Frontal cortex (tissue), 4 donors: ENCODE measurements around the gene GPR132. TPM values are rescaled to one million over a fixed set of nuclear protein-coding genes. Genes with fewer than 3 reads are reported as not detected.
"Not testable (repeated sequence)": the region's sequence is repeated elsewhere in the genome, so short reads cannot be mapped to it uniquely, and the experiment has no call there.

Source experiments
- DNase-seq, 2 donors: peaks; one replicate each; pipeline ENCODE4 v3.0.0; 2012; ENCODE audit warnings: low spot score in 2 of 2
- FAIRE-seq: peaks from 2 replicates; lab custom pipeline; 2012; peaks lifted over from hg19 to GRCh38; lab: Jason Lieb, UNC
- total RNA-seq: library from RNA; depleted of rRNA; stranded (reverse); fragments of >200 nt; gene quantifications from one replicate; pipeline ENCODE4 v1.2.3, GENCODE V29; 2014
- donor health status: control.
- donor health status: control.
- donor health status: control.

GPR132 gene
- total RNA-seq, 1 donor from 2014 or later = 1.2 TPM

DNA sequence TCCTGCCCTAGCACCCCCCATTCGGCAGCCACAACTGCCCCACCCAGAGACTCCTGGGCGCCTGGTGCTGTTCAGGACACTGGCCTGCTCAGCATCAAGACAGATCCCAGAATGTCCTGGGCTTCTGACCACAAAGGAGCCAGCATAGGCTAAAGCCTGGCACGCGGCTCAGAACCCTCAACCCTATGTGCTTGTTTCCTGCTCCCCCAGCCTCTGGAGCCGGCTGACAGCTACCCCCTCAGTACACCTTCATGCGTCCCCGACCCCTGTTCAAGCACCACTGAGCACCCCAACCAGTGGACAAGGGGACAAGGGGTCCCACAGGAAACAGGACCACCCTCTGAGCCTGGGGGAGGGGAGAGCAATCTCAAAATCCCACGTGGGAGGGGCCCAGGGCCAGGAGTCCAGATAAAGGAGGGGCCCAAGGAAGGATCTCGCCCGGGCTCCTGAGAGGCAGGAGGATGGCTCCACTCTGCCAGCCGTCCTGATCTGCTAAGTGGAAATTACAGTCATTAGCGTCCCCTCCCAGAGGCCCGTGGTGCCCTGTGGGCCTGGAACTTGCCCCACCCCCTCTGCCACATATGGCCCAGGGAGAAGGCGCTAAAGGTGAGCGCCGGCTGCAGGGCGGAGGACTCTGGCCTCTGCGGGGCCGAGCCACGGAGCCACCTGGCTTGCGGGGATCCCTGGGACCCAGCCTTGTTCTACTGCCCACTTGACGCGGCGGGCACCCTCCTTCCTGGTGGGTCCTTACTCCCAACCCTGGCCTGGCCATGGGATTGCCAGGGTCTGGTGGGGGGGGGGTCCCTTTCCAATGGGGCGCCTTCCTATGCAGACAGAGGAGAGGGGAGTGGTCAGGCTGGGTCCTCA, 27.2 kb upstream of the GPR132 start:
- no peak for DNase-seq
- no peak for FAIRE-seq

DNA sequence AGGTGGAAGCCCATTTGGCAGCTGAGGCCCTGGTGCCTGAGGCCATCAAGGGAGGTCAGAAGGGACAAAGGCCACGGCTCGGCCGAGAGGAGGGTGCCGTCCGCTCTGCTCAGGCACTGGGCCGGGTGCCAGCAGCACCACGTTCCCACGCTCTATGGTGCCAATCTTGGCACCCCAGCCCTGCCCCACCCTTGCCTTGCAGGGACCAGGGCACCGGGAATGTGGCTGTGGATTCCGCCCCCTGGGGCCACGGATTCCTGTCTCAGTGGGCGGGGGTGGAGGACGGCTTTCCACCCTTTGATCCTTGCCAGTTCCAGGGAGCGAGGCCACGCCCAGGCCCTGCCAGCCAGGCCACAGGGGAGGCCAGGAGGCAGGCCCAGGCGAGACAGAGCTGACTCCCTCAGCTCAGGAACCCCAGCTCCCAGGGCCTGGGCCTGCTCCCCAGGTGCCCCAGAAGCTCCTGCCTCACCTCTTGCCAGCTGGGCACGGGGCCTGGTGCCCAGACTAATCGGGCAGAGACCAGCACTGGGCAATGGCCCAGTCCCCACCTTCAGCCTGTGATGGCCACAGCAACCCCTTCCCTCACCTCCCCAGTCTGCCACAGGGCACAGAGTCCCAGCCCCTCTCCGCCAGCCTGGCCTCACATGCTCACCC, 26.4 kb upstream of the GPR132 start:
- FAIRE-seq = no peak

GRCh38 chr14:105091054-105091516, 25.9 kb upstream of the GPR132 start:
- FAIRE-seq = no peak

More for the DNA sequence above, 26.4 kb upstream of the GPR132 start:
- DNase-seq = no peak

GRCh38 chr14:105090493-105091053, 25.3 kb upstream of the GPR132 start:
- FAIRE-seq (no peak), DNase-seq (peak; percentile 72 to 78)

More at GRCh38 chr14:105091054-105091516, 25.9 kb upstream of the GPR132 start:
- DNase-seq = no peak

DNA sequence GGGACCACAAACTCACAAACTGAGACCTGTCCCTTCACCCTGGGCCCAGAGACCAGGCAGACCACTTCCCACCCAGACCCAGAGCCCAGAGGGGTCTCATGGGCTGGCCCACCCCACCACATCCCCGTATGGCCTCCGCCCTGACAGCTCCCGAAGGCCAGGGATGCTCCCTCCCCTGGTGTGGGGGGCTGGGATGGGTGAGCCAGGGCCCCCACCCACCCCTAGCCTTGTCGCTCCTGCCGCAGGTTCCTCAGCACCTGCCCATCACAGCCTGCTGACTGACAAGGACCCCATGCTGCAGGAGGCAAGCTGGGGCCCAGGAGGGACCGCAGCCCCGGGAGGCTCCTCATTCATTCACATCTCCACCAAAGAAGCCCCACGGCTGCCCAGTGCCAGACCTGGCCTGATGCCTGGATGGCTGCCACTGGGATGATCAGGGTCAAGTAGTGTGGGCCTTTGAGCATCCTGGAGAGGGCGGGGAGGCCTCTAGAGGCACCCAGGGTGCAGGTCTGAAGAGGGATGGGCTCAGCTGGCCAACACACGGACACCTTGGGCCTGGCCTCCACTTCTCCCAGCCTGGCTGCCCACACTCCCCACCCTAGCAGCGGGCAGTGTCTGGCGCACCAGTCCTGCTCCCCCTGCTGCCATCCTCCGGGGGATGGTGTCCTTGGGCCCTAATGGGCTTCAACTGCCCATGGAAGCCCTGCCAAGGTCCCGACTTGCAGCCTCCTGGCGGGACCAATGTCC, 24.7 kb upstream of the GPR132 start:
- DNase-seq = no peak

GRCh38 chr14:105088812-105089745, 23.8 kb upstream of the GPR132 start:
- DNase-seq (no peak), FAIRE-seq (no peak)

More for the DNA sequence above, 24.7 kb upstream of the GPR132 start:
- no peak for FAIRE-seq

DNA sequence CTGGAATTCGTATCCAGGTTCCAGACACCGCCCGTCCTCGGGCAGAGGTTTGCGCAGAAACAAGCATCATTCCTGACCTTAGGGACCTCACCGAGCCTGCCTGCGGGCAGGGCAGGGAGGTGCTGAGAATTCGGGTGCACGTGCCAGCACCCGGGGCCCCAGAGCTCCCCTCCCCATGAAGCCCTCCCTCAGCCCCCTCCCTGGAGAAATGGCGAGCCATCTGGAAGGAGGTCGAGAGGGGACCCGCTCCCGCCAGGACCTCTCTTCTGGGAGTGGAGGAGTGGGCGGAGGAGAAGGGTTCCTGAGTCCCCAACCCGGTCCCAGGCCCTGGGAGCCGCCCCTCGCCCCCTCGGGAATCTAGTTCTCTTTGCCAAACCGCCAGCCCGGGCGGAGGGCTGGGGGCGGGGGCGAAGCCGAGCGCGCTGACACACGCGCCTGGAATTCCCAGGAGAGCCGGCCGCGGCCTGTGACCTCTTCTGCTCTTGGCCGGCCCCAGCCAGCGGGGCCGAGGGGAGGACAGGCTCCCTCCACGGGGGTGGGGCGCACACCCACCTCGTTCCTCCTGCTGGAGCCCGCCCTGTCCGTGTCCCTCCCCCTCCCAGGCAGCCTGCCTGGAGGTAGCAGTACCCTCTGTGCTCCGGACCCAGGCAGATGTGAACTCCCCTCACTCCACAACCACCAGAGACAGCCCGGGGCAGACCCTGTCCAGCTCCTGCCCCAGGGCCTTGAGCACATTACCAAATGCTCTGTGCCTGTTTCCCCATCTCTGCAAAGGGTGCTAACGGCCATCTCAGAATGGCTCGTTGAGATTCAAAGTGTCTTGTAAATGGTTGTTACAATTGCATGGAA, 23.0 kb upstream of the GPR132 start:
- DNase-seq (peak in 1 of 2 donors; percentile 54), FAIRE-seq (no peak)

- FAIRE-seq = no peak
- DNase-seq = peak; percentile 62 to 67
Measured at GRCh38 chr14:105087308-105087962, 22.2 kb upstream of the GPR132 start.

GRCh38 chr14:105086833-105087307, 21.6 kb upstream of the GPR132 start:
- DNase-seq (peak; percentile 64 to 79), FAIRE-seq (no peak)

DNA sequence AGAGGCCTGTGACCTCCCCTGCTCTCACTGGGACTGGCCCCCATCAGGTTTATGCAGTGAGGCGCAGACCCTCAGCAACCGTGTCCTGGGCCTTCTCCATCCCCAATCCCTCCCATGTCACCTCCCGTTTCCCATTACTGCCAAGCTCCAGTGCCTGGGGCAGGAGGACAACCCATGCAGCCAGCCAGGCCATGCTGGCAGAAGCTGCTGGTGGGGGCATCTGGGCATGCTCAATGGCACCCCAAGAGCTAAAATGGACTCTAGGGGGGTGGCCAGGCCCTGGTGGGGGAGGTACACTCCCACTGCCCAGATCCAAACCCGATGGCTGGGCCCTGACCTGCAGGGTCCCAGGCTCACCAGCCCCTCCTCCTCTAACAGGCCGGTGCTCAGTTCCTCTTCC, 20.5 kb upstream of the GPR132 start:
- FAIRE-seq (no peak), DNase-seq (no peak)

DNA sequence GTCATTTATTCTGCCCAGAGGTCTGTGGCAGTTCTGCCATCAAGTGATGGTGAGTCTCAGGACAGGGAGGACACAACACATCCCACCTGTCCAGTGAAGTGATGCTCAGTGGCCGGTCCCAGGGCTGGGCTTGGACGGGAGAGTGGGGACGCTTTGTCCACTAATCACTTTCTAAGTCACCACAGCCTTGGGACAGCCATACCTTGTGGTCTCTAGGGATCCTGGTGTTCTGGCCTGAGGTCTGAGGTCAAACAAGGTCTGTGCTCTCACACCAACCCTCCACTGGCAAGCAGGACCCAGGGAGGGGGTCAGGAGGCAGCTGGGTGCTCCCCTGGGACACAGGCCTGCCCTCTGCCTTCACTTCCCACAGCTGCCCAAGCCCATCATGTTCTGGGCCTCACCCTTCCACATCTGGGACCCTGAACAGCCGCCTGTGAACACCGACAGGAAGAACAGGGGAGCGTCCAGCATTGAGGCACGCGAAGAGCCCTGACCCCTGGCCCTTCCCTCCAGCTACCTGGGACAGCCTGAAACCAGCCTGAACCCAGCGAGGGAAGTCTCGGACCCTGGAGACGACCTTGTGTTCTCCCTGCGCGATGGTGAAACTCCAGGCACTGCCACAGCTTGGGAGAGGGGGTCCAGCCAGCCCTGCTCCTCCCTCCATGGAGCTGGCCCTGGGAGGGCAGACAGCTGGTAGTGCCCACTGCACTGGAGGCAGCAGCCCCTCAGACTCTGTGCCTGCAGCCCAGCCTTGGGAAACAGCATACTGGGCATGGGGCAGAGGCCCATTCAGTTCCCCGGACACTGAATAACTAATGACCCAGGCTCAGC, 19.7 kb upstream of the GPR132 start:
- FAIRE-seq = no peak

GRCh38 chr14:105083926-105084685, 18.9 kb upstream of the GPR132 start:
- FAIRE-seq (no peak), DNase-seq (no peak)

More for the DNA sequence above, 19.7 kb upstream of the GPR132 start:
- DNase-seq = no peak

DNA sequence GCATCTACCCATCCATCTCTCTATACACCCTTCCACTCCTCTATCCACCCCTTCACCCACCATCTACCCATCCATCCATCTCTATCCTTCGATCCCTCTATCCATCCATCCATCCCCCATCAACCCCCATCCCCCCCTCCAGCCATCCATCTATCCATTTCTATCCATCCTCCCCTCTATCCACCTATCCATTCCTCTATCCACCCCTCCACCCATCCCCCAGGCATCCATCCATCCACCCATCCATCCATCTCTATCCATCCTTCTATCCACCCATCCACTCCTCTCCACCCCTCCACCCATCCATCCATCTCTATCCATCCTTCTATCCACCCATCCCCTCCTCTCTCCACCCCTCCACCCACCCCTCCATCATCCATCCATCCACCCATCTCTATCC, 17.5 kb upstream of the GPR132 start:
- DNase-seq (no peak), FAIRE-seq (no peak)

- not testable (repeated sequence) for DNase-seq, FAIRE-seq
Measured at GRCh38 chr14:105081473-105081872, 16.2 kb upstream of the GPR132 start.

DNA sequence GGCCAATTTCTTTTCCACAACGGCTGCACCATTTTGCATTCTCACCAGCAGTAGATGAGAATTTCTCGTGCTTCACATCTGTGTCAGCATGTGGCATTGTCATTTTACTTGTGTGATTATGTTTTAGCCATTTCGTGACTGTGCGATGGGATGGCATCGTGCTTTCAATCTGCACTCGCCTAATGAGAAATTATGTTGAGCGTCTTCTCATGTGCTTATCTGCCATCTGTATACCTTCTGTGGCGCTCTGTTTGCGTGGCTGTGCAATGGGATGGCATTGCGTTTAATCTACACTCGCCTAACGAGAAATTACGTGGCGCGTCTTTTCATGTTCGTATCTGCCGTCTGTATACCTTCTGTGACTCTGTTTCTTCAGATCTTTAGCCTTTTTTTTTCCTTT, 14.9 kb upstream of the GPR132 start:
- FAIRE-seq (no peak), DNase-seq (no peak)

GRCh38 chr14:105078294-105078693, 13.1 kb upstream of the GPR132 start:
- DNase-seq (no peak), FAIRE-seq (no peak)
